H1 (cell line): ENCODE measurements around the gene PABPN1. TPM values are rescaled to one million over a fixed set of nuclear protein-coding genes. Genes with fewer than 3 reads are reported as not detected.

Source experiments
- CTCF ChIA-PET: fragments of 300-600 bp; sonication (Branson Sonifier 250); formaldehyde crosslinking; loops from one replicate; lab custom pipeline; 2021; ENCODE audit not compliant: partially characterized antibody; lab: Charles Lee
- POLR2A ChIA-PET: fragments of 300-600 bp; sonication (Branson Sonifier 250); formaldehyde crosslinking; loops from one replicate; lab custom pipeline; 2021; ENCODE audit warnings: inconsistent platforms; ENCODE audit not compliant: partially characterized antibody; lab: Charles Lee
- DNase-seq, 2 experiments: peaks; one replicate each; pipeline versions ENCODE4 v3.0.0 to v3.0.0-alpha.2; 2010 to 2022; ENCODE audit warnings: low spot score in 2 of 2, low read depth in 1 of 2, mixed read lengths in 1 of 2
- FAIRE-seq: peaks from 2 replicates; lab custom pipeline; 2011; peaks lifted over from hg19 to GRCh38; lab: Jason Lieb, UNC
- H2AFZ ChIP-seq: 2 replicates; pipeline ENCODE4 v1.8.1; 2012; ENCODE audit warnings: low read length, inconsistent platforms
- H2AK5ac ChIP-seq: 2 replicates; pipeline ENCODE4 v1.6.1; 2013; ENCODE audit warnings: low read depth, low read length
- H2BK120ac ChIP-seq: replicated peaks from 2 replicates; pipeline ENCODE3; 2013; ENCODE audit warnings: low read depth, low read length, inconsistent platforms
- H2BK12ac ChIP-seq: 2 replicates; pipeline ENCODE4 v1.6.1; 2013; ENCODE audit warnings: low read depth, low read length
- H2BK15ac ChIP-seq: 2 replicates; pipeline ENCODE4 v1.6.1; 2013; ENCODE audit warnings: low read length
- H2BK20ac ChIP-seq: 2 replicates; pipeline ENCODE4 v1.6.1; 2013; ENCODE audit warnings: low read length
- H2BK5ac ChIP-seq: 2 replicates; pipeline ENCODE4 v1.6.1; 2013; ENCODE audit warnings: low read depth, low read length
- H3K14ac ChIP-seq: 2 replicates; pipeline ENCODE4 v1.6.1; 2013; ENCODE audit warnings: inconsistent platforms; ENCODE audit not compliant: insufficient read length
- H3K18ac ChIP-seq: 2 replicates; pipeline ENCODE4 v1.6.1; 2013; ENCODE audit warnings: low read length; ENCODE audit errors: extremely low read depth
- H3K23ac ChIP-seq: 2 replicates; pipeline ENCODE4 v1.6.1; 2013; ENCODE audit warnings: inconsistent platforms; ENCODE audit not compliant: insufficient read length
- H3K23me2 ChIP-seq: 2 replicates; pipeline ENCODE4 v1.6.1; 2013; ENCODE audit warnings: low read depth, low read length
- H3K27ac ChIP-seq: 2 replicates; pipeline ENCODE4 v1.6.1; 2011; ENCODE audit warnings: low read depth, low read length, inconsistent platforms
- H3K27me3 ChIP-seq, 4 experiments: replicated peaks in 1 of 4; 1 replicate in 1 of 4; 2 replicates in 3 of 4; pipeline versions ENCODE4 v1.6.1 to v1.8.1; 2011 to 2013; ENCODE audit warnings: low read length in 3 of 4, mild to moderate bottlenecking in 3 of 4, inconsistent platforms in 2 of 4, mixed read lengths in 2 of 4, moderate library complexity in 1 of 4; ENCODE audit not compliant: control insufficient read depth in 3 of 4, insufficient read depth in 3 of 4; ENCODE audit errors: extremely low read depth in 1 of 4
- H3K36me3 ChIP-seq, 4 experiments: 2 replicates each; pipeline versions ENCODE4 v1.6.1 to v1.8.1; 2011 to 2013; ENCODE audit warnings: mild to moderate bottlenecking in 4 of 4, low read length in 3 of 4, moderate library complexity in 2 of 4, control low read depth in 1 of 4, inconsistent platforms in 1 of 4; ENCODE audit not compliant: insufficient read depth in 4 of 4, control insufficient read depth in 2 of 4
- H3K4ac ChIP-seq: replicated peaks from 2 replicates; pipeline ENCODE3; 2013; ENCODE audit warnings: low read length, low read depth, mixed read lengths, inconsistent platforms; ENCODE audit not compliant: insufficient read length
- H3K4me1 ChIP-seq, 4 experiments: replicated peaks in 1 of 4; 1 replicate in 1 of 4; 2 replicates in 3 of 4; pipeline versions ENCODE4 v1.6.1 to v1.8.1; 2011 to 2013; ENCODE audit warnings: low read length in 3 of 4, inconsistent platforms in 2 of 4, mixed read lengths in 1 of 4; ENCODE audit not compliant: insufficient read depth in 4 of 4, control insufficient read depth in 3 of 4
- H3K4me2 ChIP-seq, 2 experiments: 2 replicates each; pipeline versions ENCODE4 v1.6.1 to v1.8.1; 2011 to 2013; ENCODE audit warnings: low read depth in 2 of 2, low read length in 2 of 2, control low read depth in 1 of 2, inconsistent platforms in 1 of 2, mild to moderate bottlenecking in 1 of 2; ENCODE audit not compliant: insufficient read depth in 1 of 2
- H3K4me3 ChIP-seq, 4 experiments: fragments of 200-600, 300-600 bp in 1 of 4; sonication (generic), shearing (Covaris generic), sonication (Bioruptor Twin) in 1 of 4; 2 replicates each; pipeline versions ENCODE4 v1.5.1 to v1.8.1; 2011 to 2016; ENCODE audit warnings: low read length in 4 of 4, low read depth in 3 of 4, control low read depth in 2 of 4, inconsistent platforms in 2 of 4, mild to moderate bottlenecking in 2 of 4, mixed read lengths in 1 of 4, moderate library complexity in 1 of 4; ENCODE audit not compliant: insufficient read depth in 2 of 4; ENCODE audit errors: extremely low read depth in 1 of 4
- H3K56ac ChIP-seq: replicated peaks from 2 replicates; pipeline ENCODE3; 2013; ENCODE audit warnings: low read depth, mild to moderate bottlenecking, mixed read lengths, low read length, inconsistent platforms; ENCODE audit not compliant: insufficient read length
- H3K79me1 ChIP-seq: 2 replicates; pipeline ENCODE4 v1.6.1; 2013; ENCODE audit warnings: low read depth, low read length, control low read depth
- H3K79me2 ChIP-seq, 2 experiments: 2 replicates each; pipeline versions ENCODE4 v1.6.1 to v1.8.1; 2012 to 2013; ENCODE audit warnings: low read length in 2 of 2, mild to moderate bottlenecking in 2 of 2, inconsistent platforms in 1 of 2; ENCODE audit not compliant: insufficient read depth in 2 of 2, control insufficient read depth in 1 of 2
- H3K9ac ChIP-seq, 4 experiments: replicated peaks in 1 of 4; 1 replicate in 1 of 4; 2 replicates in 3 of 4; pipeline versions ENCODE4 v1.6.1 to v1.8.1; 2011 to 2013; ENCODE audit warnings: low read depth in 3 of 4, low read length in 3 of 4, control low read depth in 2 of 4, mild to moderate bottlenecking in 2 of 4, moderate library complexity in 2 of 4, inconsistent platforms in 1 of 4; ENCODE audit errors: extremely low read depth in 1 of 4
- H3K9me3 ChIP-seq, 2 experiments: 2 replicates each; pipeline versions ENCODE4 v1.6.1 to v1.8.1; 2012 to 2013; ENCODE audit warnings: mild to moderate bottlenecking in 2 of 2, moderate library complexity in 2 of 2, control low read depth in 1 of 2, inconsistent platforms in 1 of 2, low read depth in 1 of 2, low read length in 1 of 2, mixed read lengths in 1 of 2; ENCODE audit not compliant: insufficient read depth in 2 of 2
- H4K20me1 ChIP-seq, 2 experiments: replicated peaks in 1 of 2; 2 replicates each; pipeline versions ENCODE3 to v1.8.1; 2011 to 2013; ENCODE audit warnings: inconsistent platforms in 2 of 2, low read length in 2 of 2, mild to moderate bottlenecking in 1 of 2; ENCODE audit not compliant: insufficient read depth in 2 of 2, control insufficient read depth in 1 of 2
- H4K5ac ChIP-seq: 2 replicates; pipeline ENCODE4 v1.6.1; 2013; ENCODE audit warnings: low read length, low read depth, mixed read lengths, inconsistent platforms; ENCODE audit not compliant: insufficient read length
- H4K8ac ChIP-seq: 2 replicates; pipeline ENCODE4 v1.8.0; 2013; ENCODE audit warnings: mild to moderate bottlenecking, moderate library complexity, low read length, inconsistent platforms; ENCODE audit not compliant: insufficient read depth; ENCODE audit errors: extremely low read depth
- H4K91ac ChIP-seq: replicated peaks from 2 replicates; pipeline ENCODE3; 2013; ENCODE audit warnings: low read length, mixed read lengths, inconsistent platforms; ENCODE audit not compliant: insufficient read length
- JUN ChIP-seq: IDR thresholded peaks from 2 replicates; pipeline ENCODE4 v1.6.1; 2011; ENCODE audit warnings: low read depth, mild to moderate bottlenecking, improper control_type of control experiment, low read length
- KDM5A ChIP-seq: fragments of 200-600 bp; IDR thresholded peaks from 2 replicates; pipeline ENCODE4 v1.7.1; 2012; ENCODE audit warnings: mild to moderate bottlenecking, low read length, inconsistent platforms, mixed read lengths
- SUZ12 ChIP-seq: fragments of 200-600 bp; sonication (generic); IDR thresholded peaks from 2 replicates; pipeline ENCODE4 v1.6.1; 2012; ENCODE audit warnings: mild to moderate bottlenecking, inconsistent platforms, low read length, moderate library complexity, mixed read lengths
- YY1 ChIP-seq: IDR thresholded peaks from 2 replicates; pipeline ENCODE4 v1.6.1; 2011; ENCODE audit warnings: low read depth, mild to moderate bottlenecking, low read length
- WGBS, 2 experiments: shearing (Covaris generic) in 1 of 2; methylation state at CpG; one replicate each; pipeline versions ENCODE4 v1.1.6 to v1.1.7; 2013 to 2015; ENCODE audit warnings: low lambda C conversion rate in 2 of 2, mixed read lengths in 2 of 2, inconsistent platforms in 1 of 2, low coverage in 1 of 2, missing lambda C conversion rate in 1 of 2; ENCODE audit not compliant: insufficient replicate concordance in 2 of 2, insufficient coverage in 1 of 2, insufficient read length in 1 of 2; ENCODE audit errors: extremely low coverage in 1 of 2, missing lambda C conversion rate in 1 of 2; 5-methylcytosine and 5-hydroxymethylcytosine counted together
- polyA plus RNA-seq, 7 experiments: library from polyadenylated mRNA; depleted of rRNA in 3 of 7; stranded (reverse) in 5 of 7; unstranded in 2 of 7; fragments of >200 nt in 5 of 7; fragments of 200-250 nt in 2 of 7; gene quantifications; 1 replicate in 5 of 7; 2 replicates in 1 of 7; 4 replicates in 1 of 7; pipeline versions ENCODE4 v1.2.1 to v1.2.3, GENCODE V29; 2011 to 2013; ENCODE audit warnings: missing spikeins in 2 of 7, mixed read lengths in 2 of 7
- total RNA-seq: library from RNA; stranded (reverse); fragmentation: NEBNext Ultra II Directional; extraction: Animal tissue kit (Norgen Biotek cat#: 25700); gene quantifications from 2 replicates; pipeline ENCODE4 v1.2.1, GENCODE V29; 2021
- TF ChIP-seq, protein P1 (sequence below), 3 experiments: IDR thresholded peaks; 1 replicate in 2 of 3; 2 replicates in 1 of 3; pipeline versions ENCODE4 v1.5.1 to v1.6.1; 2011; ENCODE audit warnings: low read length in 3 of 3, mild to moderate bottlenecking in 3 of 3, inconsistent platforms in 2 of 3, low read depth in 1 of 3, moderate library complexity in 1 of 3; ENCODE audit not compliant: insufficient read depth in 1 of 3; ENCODE audit errors: control extremely low read depth in 1 of 3

The PABPN1 gene
- total and polyA plus RNA-seq, 2 of the 8 experiments (the other 6 are each of a cell fraction or from before 2014, with no cell fraction given), result 300 to 331 TPM

- H2BK120ac ChIP-seq, result no peak overlapping the region
- POLR2A ChIA-PET, result interaction anchor here (0.9 to 4.7 kb wide), 3 partner anchors 17 to 42 kb away, joined by 3 to 48 read pairs (median 4); partner anchors contain the start of genes BCL2L2 and PPP1R3E
- H2BK5ac ChIP-seq, result no peak overlapping the region
- H4K8ac ChIP-seq, result no peak overlapping the region
- peaks cover 10% of the 10 kb centered on the region; the same call in 1 of the 2 replicates for H3K79me1 ChIP-seq
- no peak overlapping the region for H2AFZ ChIP-seq
- H2BK12ac ChIP-seq, result no peak overlapping the region
- peaks cover 0 to 6% (median 2%) of the 10 kb centered on the region in 4 experiments; a peak in 6 of 7 replicates for H3K4me1 ChIP-seq
- H3K18ac ChIP-seq, result no peak overlapping the region
- H3K79me2 ChIP-seq, result peaks cover 11 to 17% of the 10 kb centered on the region in 2 experiments
- H4K5ac ChIP-seq, result no peak overlapping the region
- H2AK5ac ChIP-seq, result no peak overlapping the region
- WGBS, 2 experiments, result 100% methylated on average over 2 of the region's 2 CpGs; no CpG with 5 or more reads in 1 of the 2 experiments
- no peak overlapping the region for H3K4me2 ChIP-seq
- no peak overlapping the region for H3K56ac ChIP-seq
- H4K91ac ChIP-seq, result no peak overlapping the region
- no peaks in the 10 kb centered on the region for H3K27me3 ChIP-seq
- no peak for FAIRE-seq
- no peak overlapping the region for H3K4ac ChIP-seq
- DNase-seq, result no peak
- H3K23ac ChIP-seq, result no peak overlapping the region
- H3K9me3 ChIP-seq, result no peaks in the 10 kb centered on the region
- H3K36me3 ChIP-seq, result peaks cover 9 to 35% (median 24%) of the 10 kb centered on the region in 4 experiments; a peak in 7 of 8 replicates
- no peak overlapping the region for H3K27ac ChIP-seq
- H2BK15ac ChIP-seq, result no peak overlapping the region
- H3K4me3 ChIP-seq, result no peak overlapping the region
- H3K23me2 ChIP-seq, result peaks cover 10% of the 10 kb centered on the region
- no peaks in the 10 kb centered on the region for H4K20me1 ChIP-seq
- no peak overlapping the region for H3K9ac ChIP-seq
- H2BK20ac ChIP-seq, result no peak overlapping the region
- CTCF ChIA-PET, result interaction anchor here (0.8 to 3.7 kb wide), 3 partner anchors 22 to 155 kb away, joined by 3 to 27 read pairs (median 3); no protein-coding TSS in a partner anchor
- no peak overlapping the region for H3K14ac ChIP-seq
- TF ChIP-seq, protein P1, sequence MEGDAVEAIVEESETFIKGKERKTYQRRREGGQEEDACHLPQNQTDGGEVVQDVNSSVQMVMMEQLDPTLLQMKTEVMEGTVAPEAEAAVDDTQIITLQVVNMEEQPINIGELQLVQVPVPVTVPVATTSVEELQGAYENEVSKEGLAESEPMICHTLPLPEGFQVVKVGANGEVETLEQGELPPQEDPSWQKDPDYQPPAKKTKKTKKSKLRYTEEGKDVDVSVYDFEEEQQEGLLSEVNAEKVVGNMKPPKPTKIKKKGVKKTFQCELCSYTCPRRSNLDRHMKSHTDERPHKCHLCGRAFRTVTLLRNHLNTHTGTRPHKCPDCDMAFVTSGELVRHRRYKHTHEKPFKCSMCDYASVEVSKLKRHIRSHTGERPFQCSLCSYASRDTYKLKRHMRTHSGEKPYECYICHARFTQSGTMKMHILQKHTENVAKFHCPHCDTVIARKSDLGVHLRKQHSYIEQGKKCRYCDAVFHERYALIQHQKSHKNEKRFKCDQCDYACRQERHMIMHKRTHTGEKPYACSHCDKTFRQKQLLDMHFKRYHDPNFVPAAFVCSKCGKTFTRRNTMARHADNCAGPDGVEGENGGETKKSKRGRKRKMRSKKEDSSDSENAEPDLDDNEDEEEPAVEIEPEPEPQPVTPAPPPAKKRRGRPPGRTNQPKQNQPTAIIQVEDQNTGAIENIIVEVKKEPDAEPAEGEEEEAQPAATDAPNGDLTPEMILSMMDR (IDR thresholded peaks at IDR 0.05; ENCODE audit: control extremely low read depth in 1 of 3, insufficient read depth in 1 of 3, low read depth in 1 of 3, low read length in 3 of 3), result no peak
- TF ChIP-seq JUN (no peak), SUZ12 (no peak), KDM5A (no peak), YY1 (no peak)
Observed at GRCh38 chr14:23324455-23324846, 3.2 kb downstream of the PABPN1 start.
